ENCODE results near the gene ARID3A.

DNA sequence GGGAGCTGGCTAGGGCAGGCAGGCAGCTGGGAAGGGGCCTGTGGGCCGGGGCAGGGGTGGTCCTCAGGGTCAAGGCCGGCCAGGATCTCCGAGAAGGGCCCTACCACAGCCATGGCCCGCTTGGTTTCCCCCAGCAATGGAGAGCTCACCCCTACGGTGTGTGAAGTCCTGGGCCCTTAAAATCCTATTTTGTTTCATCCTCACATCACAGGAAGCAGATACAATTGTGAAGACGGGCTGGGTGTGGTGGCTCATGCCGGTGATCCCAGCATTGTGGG is 23.8 kb upstream of the ARID3A start:
- TF ChIP-seq POLR2A (IDR thresholded peaks at IDR 0.05) = no peak
- TF ChIP-seq, protein P1, sequence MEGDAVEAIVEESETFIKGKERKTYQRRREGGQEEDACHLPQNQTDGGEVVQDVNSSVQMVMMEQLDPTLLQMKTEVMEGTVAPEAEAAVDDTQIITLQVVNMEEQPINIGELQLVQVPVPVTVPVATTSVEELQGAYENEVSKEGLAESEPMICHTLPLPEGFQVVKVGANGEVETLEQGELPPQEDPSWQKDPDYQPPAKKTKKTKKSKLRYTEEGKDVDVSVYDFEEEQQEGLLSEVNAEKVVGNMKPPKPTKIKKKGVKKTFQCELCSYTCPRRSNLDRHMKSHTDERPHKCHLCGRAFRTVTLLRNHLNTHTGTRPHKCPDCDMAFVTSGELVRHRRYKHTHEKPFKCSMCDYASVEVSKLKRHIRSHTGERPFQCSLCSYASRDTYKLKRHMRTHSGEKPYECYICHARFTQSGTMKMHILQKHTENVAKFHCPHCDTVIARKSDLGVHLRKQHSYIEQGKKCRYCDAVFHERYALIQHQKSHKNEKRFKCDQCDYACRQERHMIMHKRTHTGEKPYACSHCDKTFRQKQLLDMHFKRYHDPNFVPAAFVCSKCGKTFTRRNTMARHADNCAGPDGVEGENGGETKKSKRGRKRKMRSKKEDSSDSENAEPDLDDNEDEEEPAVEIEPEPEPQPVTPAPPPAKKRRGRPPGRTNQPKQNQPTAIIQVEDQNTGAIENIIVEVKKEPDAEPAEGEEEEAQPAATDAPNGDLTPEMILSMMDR (IDR thresholded peaks at IDR 0.05 in 4 of 5, conservative IDR thresholded peaks at IDR 0.05 in 1 of 5) = no peak

Measured in gastrocnemius medialis (tissue), 4 donors.